ENCODE results near the gene COMTD1.

The COMTD1 gene

GRCh38 chr10:75211007-75211691 lies 24.6 kb downstream of the COMTD1 start:
- peaks cover 47% of the 10 kb centered on the region for H3K79me2 ChIP-seq
- H3K27ac ChIP-seq = peak overlapping the region; percentile 98
- H3K9ac ChIP-seq = peak overlapping the region; percentile 85
- H3K4me2 ChIP-seq (ENCODE audit: low read length) = peak overlapping the region; percentile 100
- H3K36me3 ChIP-seq (ENCODE audit: control insufficient read depth, insufficient read depth, low read length) = no peaks in the 10 kb centered on the region
- H3K4me1 ChIP-seq = peaks cover 10% of the 10 kb centered on the region
- TF ChIP-seq CTCF (IDR thresholded peaks at IDR 0.05) = no peak
- H3K9me3 ChIP-seq (ENCODE audit: control insufficient read depth, low read length) = no peaks in the 10 kb centered on the region
- H3K4me3 ChIP-seq (ENCODE audit: low read depth, low read length) = peak overlapping the region; percentile 98
- H3K27me3 ChIP-seq (ENCODE audit: control insufficient read depth, insufficient read depth, low read length) = no peaks in the 10 kb centered on the region
- peak overlapping the region; percentile 97 for H2AFZ ChIP-seq

- Histone ChIP-seq H3K4me3 (ENCODE audit: low read depth, low read length) (peak within 1 kb of the TSS; percentile 98), H3K36me3 (ENCODE audit: control insufficient read depth, insufficient read depth, low read length) (no peaks in the 10 kb centered on the region), H3K79me2 (peaks cover 40% of the 10 kb centered on the region), H3K27me3 (ENCODE audit: control insufficient read depth, insufficient read depth, low read length) (no peaks in the 10 kb centered on the region), H3K4me1 (peaks cover 10% of the 10 kb centered on the region), H3K27ac (peak within 1 kb of the TSS; percentile 98), H3K9me3 (ENCODE audit: control insufficient read depth, low read length) (no peaks in the 10 kb centered on the region), H3K4me2 (ENCODE audit: low read length) (peak within 1 kb of the TSS; percentile 100), H2AFZ (peak within 1 kb of the TSS; percentile 97), H3K9ac (peak within 1 kb of the TSS; percentile 85)
- no peak for TF ChIP-seq CTCF (IDR thresholded peaks at IDR 0.05)
These were observed 25.3 kb downstream of the COMTD1 start, which contains the start of gene VDAC2 for GRCh38 chr10:75210282-75211006. TSS of gene VDAC2 (plus strand) at chr10:75210796. CDS start at chr10:75211159, 363 bp downstream.

GRCh38 chr10:75209921-75210281 lies 25.9 kb downstream of the COMTD1 start:
- H3K4me1 ChIP-seq = peaks cover 10% of the 10 kb centered on the region
- no peak for TF ChIP-seq CTCF (IDR thresholded peaks at IDR 0.05)
- peaks cover 37% of the 10 kb centered on the region for H3K79me2 ChIP-seq
- peak overlapping the region; percentile 97 for H2AFZ ChIP-seq
- no peaks in the 10 kb centered on the region for H3K27me3 ChIP-seq (ENCODE audit: control insufficient read depth, insufficient read depth, low read length)
- H3K27ac ChIP-seq = peak overlapping the region; percentile 98
- peak overlapping the region; percentile 98 for H3K4me3 ChIP-seq (ENCODE audit: low read depth, low read length)
- peak overlapping the region; percentile 100 for H3K4me2 ChIP-seq (ENCODE audit: low read length)
- no peaks in the 10 kb centered on the region for H3K9me3 ChIP-seq (ENCODE audit: control insufficient read depth, low read length)
- H3K36me3 ChIP-seq (ENCODE audit: control insufficient read depth, insufficient read depth, low read length) = no peaks in the 10 kb centered on the region
- H3K9ac ChIP-seq = peak overlapping the region; percentile 47

- Histone ChIP-seq H3K4me3 (ENCODE audit: low read depth, low read length) (peak overlapping the region; percentile 98), H3K9me3 (ENCODE audit: control insufficient read depth, low read length) (no peaks in the 10 kb centered on the region)
These were observed 26.5 kb downstream of the COMTD1 start for GRCh38 chr10:75209086-75209920.

More at GRCh38 chr10:75209086-75209920, 26.5 kb downstream of the COMTD1 start:
- Histone ChIP-seq H2AFZ (peak overlapping the region; percentile 97), H3K4me2 (ENCODE audit: low read length) (peak overlapping the region; percentile 100), H3K9ac (no peak overlapping the region), H3K4me1 (peaks cover 10% of the 10 kb centered on the region), H3K27me3 (ENCODE audit: control insufficient read depth, insufficient read depth, low read length) (no peaks in the 10 kb centered on the region), H3K36me3 (ENCODE audit: control insufficient read depth, insufficient read depth, low read length) (no peaks in the 10 kb centered on the region), H3K79me2 (peaks cover 31% of the 10 kb centered on the region), H3K27ac (peak overlapping the region; percentile 98)
- TF ChIP-seq CTCF (IDR thresholded peaks at IDR 0.05) = no peak

Measured in parathyroid adenoma (tissue), 2 donors.